Loucy (cell line): Measurements from ENCODE around the gene RECQL5.

Source experiments
- H2AFZ ChIP-seq: fragments of 200-600 bp; sonication (generic); 2 replicates; pipeline ENCODE4 v1.6.0; 2016; ENCODE audit warnings: antibody characterized with exemption, mild to moderate bottlenecking, low read length, moderate library complexity
- H3F3A ChIP-seq: fragments of 200-600 bp; 2 replicates; pipeline ENCODE4 v1.6.0; 2016; ENCODE audit warnings: antibody characterized with exemption, low read depth, mild to moderate bottlenecking
- H3K27me3 ChIP-seq: fragments of 200-600 bp; sonication (generic); 2 replicates; pipeline ENCODE4 v1.6.1; 2014; ENCODE audit warnings: low read length, mild to moderate bottlenecking; ENCODE audit not compliant: insufficient read depth, poor library complexity, severe bottlenecking
- H3K36me3 ChIP-seq: fragments of 200-600 bp; sonication (generic); 2 replicates; pipeline ENCODE4 v1.6.1; 2016; ENCODE audit warnings: low read length; ENCODE audit not compliant: insufficient read depth
- H3K4me1 ChIP-seq: fragments of 200-600 bp; sonication (generic); 2 replicates; pipeline ENCODE4 v1.5.1; 2014; ENCODE audit warnings: low read length, mild to moderate bottlenecking; ENCODE audit not compliant: insufficient read depth, poor library complexity, severe bottlenecking
- H3K4me2 ChIP-seq: fragments of 200-600 bp; sonication (generic); 2 replicates; pipeline ENCODE4 v1.6.0; 2014; ENCODE audit warnings: antibody characterized with exemption, low read length, low read depth, mild to moderate bottlenecking; ENCODE audit not compliant: poor library complexity, severe bottlenecking
- H3K4me3 ChIP-seq: fragments of 200-600 bp; sonication (generic); 2 replicates; pipeline ENCODE4 v1.5.1; 2014; ENCODE audit warnings: low read length, mild to moderate bottlenecking, mixed read lengths; ENCODE audit not compliant: poor library complexity, severe bottlenecking
- H3K79me2 ChIP-seq: fragments of 200-600 bp; sonication (generic); 2 replicates; pipeline ENCODE4 v1.6.1; 2014; ENCODE audit warnings: low read length; ENCODE audit not compliant: insufficient read depth
- H3K9ac ChIP-seq: fragments of 200-600 bp; sonication (generic); 2 replicates; pipeline ENCODE4 v1.6.0; 2014; ENCODE audit warnings: mild to moderate bottlenecking, low read depth, low read length, moderate library complexity; ENCODE audit not compliant: poor library complexity, severe bottlenecking
- H3K9me2 ChIP-seq: fragments of 200-600 bp; sonication (generic); replicated peaks from 2 replicates; pipeline ENCODE4 v1.6.1; 2016; ENCODE audit warnings: low read depth, low read length, mixed read lengths
- H3K9me3 ChIP-seq: fragments of 200-600 bp; sonication (generic); 2 replicates; pipeline ENCODE4 v1.6.1; 2014; ENCODE audit warnings: mild to moderate bottlenecking, antibody characterized with exemption, low read length, low read depth; ENCODE audit not compliant: insufficient read depth
- H4K20me1 ChIP-seq: fragments of 200-600 bp; sonication (generic); 2 replicates; pipeline ENCODE4 v1.6.0; 2014; ENCODE audit warnings: antibody characterized with exemption, low read length, mild to moderate bottlenecking; ENCODE audit not compliant: insufficient read depth, poor library complexity, severe bottlenecking
- EZH2phosphoT487 ChIP-seq: fragments of 200-600 bp; IDR thresholded peaks from 2 replicates; pipeline ENCODE4 v1.6.1; 2018; ENCODE audit warnings: antibody characterized with exemption, mild to moderate bottlenecking, moderate library complexity, borderline replicate concordance
- TF ChIP-seq, protein P1 (sequence below): fragments of 200-600 bp; sonication (generic); conservative IDR thresholded peaks from 2 replicates; pipeline ENCODE4 v1.5.1; 2014; ENCODE audit warnings: mild to moderate bottlenecking, antibody characterized with exemption, low read length

RECQL5 gene

DNA sequence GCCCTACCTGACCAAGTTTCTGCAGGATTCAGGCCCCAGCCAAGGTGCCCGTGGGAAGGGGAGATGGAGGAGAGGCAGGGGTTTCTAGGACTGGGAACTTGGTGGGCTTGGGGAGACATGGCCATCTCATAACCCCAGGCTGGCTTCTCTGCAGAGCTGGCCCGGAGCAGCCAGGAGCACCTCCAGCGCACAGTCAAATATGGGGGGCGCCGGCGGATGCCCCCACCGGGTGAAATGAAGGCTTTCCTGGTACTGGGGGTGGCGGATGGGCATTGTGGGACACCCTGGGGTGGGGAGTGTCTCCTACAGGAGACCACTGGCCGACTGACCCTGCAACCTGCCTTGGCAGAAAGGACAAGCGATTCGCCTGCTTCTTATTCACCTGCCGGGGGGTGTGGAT is 42.9 kb downstream of the RECQL5 start:
- no peak overlapping the region for H3K4me3 ChIP-seq
- no peaks in the 10 kb centered on the region for H3K4me1 ChIP-seq
- no peaks in the 10 kb centered on the region for H3K9me3 ChIP-seq
- no peak for TF ChIP-seq EZH2phosphoT487
- TF ChIP-seq, protein P1, sequence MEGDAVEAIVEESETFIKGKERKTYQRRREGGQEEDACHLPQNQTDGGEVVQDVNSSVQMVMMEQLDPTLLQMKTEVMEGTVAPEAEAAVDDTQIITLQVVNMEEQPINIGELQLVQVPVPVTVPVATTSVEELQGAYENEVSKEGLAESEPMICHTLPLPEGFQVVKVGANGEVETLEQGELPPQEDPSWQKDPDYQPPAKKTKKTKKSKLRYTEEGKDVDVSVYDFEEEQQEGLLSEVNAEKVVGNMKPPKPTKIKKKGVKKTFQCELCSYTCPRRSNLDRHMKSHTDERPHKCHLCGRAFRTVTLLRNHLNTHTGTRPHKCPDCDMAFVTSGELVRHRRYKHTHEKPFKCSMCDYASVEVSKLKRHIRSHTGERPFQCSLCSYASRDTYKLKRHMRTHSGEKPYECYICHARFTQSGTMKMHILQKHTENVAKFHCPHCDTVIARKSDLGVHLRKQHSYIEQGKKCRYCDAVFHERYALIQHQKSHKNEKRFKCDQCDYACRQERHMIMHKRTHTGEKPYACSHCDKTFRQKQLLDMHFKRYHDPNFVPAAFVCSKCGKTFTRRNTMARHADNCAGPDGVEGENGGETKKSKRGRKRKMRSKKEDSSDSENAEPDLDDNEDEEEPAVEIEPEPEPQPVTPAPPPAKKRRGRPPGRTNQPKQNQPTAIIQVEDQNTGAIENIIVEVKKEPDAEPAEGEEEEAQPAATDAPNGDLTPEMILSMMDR: no peak
- no peaks in the 10 kb centered on the region for H3K79me2 ChIP-seq
- H3K27me3 ChIP-seq: no peaks in the 10 kb centered on the region
- H3K9ac ChIP-seq: no peak overlapping the region
- no peaks in the 10 kb centered on the region for H3F3A ChIP-seq
- no peaks in the 10 kb centered on the region for H3K36me3 ChIP-seq
- H2AFZ ChIP-seq: no peak overlapping the region
- no peaks in the 10 kb centered on the region for H4K20me1 ChIP-seq
- H3K9me2 ChIP-seq: no peaks in the 10 kb centered on the region
- H3K4me2 ChIP-seq: no peak overlapping the region

DNA sequence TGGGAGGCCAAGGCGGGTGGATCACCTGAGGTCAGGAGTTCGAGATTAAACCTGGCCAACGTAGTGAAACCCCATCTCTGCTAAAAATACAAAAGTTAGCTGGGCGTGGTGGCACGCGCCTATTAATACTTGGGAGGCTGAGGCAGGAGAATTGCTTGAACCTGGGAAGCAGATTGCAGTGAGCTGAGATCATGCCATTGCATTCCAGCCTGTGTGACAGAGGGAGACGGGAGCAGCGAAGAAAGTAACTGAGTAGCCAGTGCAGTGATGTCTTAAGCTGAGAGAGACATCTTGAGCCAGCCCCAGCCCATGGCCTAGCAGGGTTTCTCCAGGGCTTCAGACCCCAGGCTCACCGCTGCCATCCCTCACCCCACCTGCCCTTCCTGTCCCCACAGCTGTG is 43.6 kb downstream of the RECQL5 start:
- no peak overlapping the region for H3K4me3 ChIP-seq
- no peak for TF ChIP-seq EZH2phosphoT487
- TF ChIP-seq, protein P1: no peak
- H3K4me1 ChIP-seq: no peaks in the 10 kb centered on the region
- H3K27me3 ChIP-seq: no peaks in the 10 kb centered on the region
- H3K9ac ChIP-seq: no peak overlapping the region
- H3F3A ChIP-seq: no peaks in the 10 kb centered on the region
- H4K20me1 ChIP-seq: no peaks in the 10 kb centered on the region
- no peaks in the 10 kb centered on the region for H3K36me3 ChIP-seq
- no peak overlapping the region for H3K4me2 ChIP-seq
- H3K9me2 ChIP-seq: no peaks in the 10 kb centered on the region
- no peaks in the 10 kb centered on the region for H3K79me2 ChIP-seq
- no peak overlapping the region for H2AFZ ChIP-seq
- H3K9me3 ChIP-seq: no peaks in the 10 kb centered on the region

DNA sequence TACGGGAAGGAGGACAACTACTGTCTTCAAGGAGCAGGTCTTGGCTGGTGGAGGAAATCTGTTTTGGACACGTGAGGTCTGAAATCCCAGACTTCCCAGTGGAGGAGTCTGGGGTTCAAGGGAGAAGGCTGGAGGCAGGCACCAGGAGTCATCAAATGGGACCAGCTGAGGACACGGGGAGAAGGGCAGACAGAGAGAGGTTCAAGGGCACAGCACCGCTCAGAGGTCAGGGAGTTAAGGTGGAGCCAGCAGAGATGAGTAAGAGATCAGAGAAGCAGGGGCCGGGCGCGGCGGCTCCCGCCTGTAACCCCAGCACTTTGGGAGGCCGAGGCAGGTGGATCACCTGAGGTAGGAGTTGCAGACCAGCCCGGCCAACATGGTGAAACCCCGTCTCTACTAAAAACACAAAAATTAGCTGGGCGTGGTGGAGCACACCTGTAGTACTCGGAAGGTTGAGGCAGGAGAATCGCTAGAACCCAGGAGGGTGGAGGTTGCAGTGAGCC is 44.1 kb downstream of the RECQL5 start:
- H3K9me3 ChIP-seq: no peaks in the 10 kb centered on the region

More for the DNA sequence above, 44.1 kb downstream of the RECQL5 start:
- Histone ChIP-seq H3K9ac (no peak overlapping the region), H3K36me3 (no peaks in the 10 kb centered on the region), H3K79me2 (no peaks in the 10 kb centered on the region), H3F3A (no peaks in the 10 kb centered on the region), H3K4me2 (no peak overlapping the region), H3K9me2 (no peaks in the 10 kb centered on the region), H3K27me3 (no peaks in the 10 kb centered on the region), H3K4me3 (no peak overlapping the region), H3K4me1 (no peaks in the 10 kb centered on the region), H4K20me1 (no peaks in the 10 kb centered on the region), H2AFZ (no peak overlapping the region)
- TF ChIP-seq EZH2phosphoT487: no peak
- TF ChIP-seq, protein P1: no peak
